Uterus (tissue), 2 donors: Measurements from ENCODE around the gene PLEKHM2.

Experiments
- POLR2A ChIP-seq, 2 donors: fragments of 450-650 bp; IDR thresholded peaks; one replicate each; pipeline ENCODE4 v1.6.1; 2016; ENCODE audit warnings: antibody characterized with exemption in 2 of 2, mild to moderate bottlenecking in 1 of 2, moderate library complexity in 1 of 2
- TF ChIP-seq, protein P1 (sequence below), 4 experiments: fragments of 200-600 bp in 2 of 4; fragments of 450-650 bp in 2 of 4; sonication (generic) in 2 of 4; IDR thresholded peaks; one replicate each; pipeline ENCODE4 v1.5.1; 2016 to 2019; ENCODE audit warnings: antibody characterized with exemption in 4 of 4, mild to moderate bottlenecking in 2 of 4, moderate library complexity in 1 of 4

DNA sequence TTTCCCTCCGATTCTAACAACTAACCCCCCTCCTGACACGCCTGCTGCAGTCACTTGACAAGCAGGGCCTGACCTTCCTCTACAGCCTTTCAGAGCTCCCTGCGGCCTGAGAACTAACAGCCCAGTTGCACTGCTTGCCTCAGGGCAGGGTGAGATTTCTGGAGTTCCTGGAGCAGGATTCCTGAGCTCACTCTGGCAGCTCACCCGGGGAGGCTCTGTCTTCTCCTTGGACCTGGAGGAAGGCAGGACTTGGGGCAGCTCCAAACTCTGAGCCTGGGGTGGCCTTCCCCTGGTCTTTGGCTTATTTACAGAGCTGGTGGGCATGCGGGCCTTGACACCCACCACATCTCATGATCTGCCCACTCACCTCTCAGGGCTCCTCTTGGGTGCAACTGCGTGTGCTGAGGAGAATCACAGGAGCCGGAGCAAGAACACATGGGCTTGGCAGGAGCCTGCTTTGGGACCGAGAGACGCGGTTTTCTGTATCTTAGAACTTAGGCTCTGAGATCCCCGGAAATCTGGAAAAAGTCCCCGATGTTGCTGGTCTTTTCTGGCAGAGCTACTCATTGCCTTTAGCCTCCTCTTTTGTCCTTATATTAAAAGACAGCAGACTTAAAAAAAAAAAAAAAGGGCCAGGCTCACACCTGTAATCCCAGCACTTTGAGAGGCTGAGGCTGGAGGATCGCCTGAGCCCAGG is 38.9 kb downstream of the PLEKHM2 start:
- TF ChIP-seq, protein P1, sequence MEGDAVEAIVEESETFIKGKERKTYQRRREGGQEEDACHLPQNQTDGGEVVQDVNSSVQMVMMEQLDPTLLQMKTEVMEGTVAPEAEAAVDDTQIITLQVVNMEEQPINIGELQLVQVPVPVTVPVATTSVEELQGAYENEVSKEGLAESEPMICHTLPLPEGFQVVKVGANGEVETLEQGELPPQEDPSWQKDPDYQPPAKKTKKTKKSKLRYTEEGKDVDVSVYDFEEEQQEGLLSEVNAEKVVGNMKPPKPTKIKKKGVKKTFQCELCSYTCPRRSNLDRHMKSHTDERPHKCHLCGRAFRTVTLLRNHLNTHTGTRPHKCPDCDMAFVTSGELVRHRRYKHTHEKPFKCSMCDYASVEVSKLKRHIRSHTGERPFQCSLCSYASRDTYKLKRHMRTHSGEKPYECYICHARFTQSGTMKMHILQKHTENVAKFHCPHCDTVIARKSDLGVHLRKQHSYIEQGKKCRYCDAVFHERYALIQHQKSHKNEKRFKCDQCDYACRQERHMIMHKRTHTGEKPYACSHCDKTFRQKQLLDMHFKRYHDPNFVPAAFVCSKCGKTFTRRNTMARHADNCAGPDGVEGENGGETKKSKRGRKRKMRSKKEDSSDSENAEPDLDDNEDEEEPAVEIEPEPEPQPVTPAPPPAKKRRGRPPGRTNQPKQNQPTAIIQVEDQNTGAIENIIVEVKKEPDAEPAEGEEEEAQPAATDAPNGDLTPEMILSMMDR (IDR thresholded peaks at IDR 0.05) = no peak
- TF ChIP-seq POLR2A (IDR thresholded peaks at IDR 0.05) = no peak
